Measurements from ENCODE around the gene MYO19. TPM values are rescaled to one million over a fixed set of nuclear protein-coding genes. Genes with fewer than 3 reads are reported as not detected.
"Not testable (repeated sequence)": the region's sequence is repeated elsewhere in the genome, so short reads cannot be mapped to it uniquely, and the experiment has no call there.

The MYO19 gene
- total RNA-seq, 1 experiment from 2014 or later, result 144 TPM

- Histone ChIP-seq H3K4ac (ENCODE audit: low read depth, low read length) (no peak overlapping the region), H2BK15ac (ENCODE audit: low read depth, low read length) (no peak overlapping the region), H2BK120ac (ENCODE audit: low read depth, low read length, poor library complexity, severe bottlenecking) (no peak overlapping the region), H3K23me2 (ENCODE audit: insufficient read length, low read depth, low read length, poor library complexity, severe bottlenecking) (peaks cover 4% of the 10 kb centered on the region), H3K9me3 (ENCODE audit: control insufficient read depth, low read depth, low read length) (no peaks in the 10 kb centered on the region), H2AK5ac (ENCODE audit: insufficient read length, low read length) (no peak overlapping the region), H3K56ac (ENCODE audit: insufficient read length, low read depth, low read length) (no peak overlapping the region), H4K8ac (replicated peaks; ENCODE audit: insufficient read length, low read depth, low read length) (no peak overlapping the region), H3K9ac (ENCODE audit: extremely low read depth, insufficient read length, low read length) (no peak overlapping the region), H2BK5ac (ENCODE audit: insufficient read length, low read length) (no peak overlapping the region), H3K4me1 (ENCODE audit: insufficient read depth, low read length) (no peaks in the 10 kb centered on the region), H4K5ac (ENCODE audit: insufficient read length, low read depth, low read length) (no peak overlapping the region), H3T11ph (ENCODE audit: low read length) (no peak overlapping the region), H3K27ac (ENCODE audit: insufficient read length, low read depth, low read length) (no peak overlapping the region), H3K14ac (ENCODE audit: insufficient read depth, low read length) (no peak overlapping the region), H4K20me1 (ENCODE audit: control insufficient read depth, insufficient read depth, insufficient read length) (no peaks in the 10 kb centered on the region), H4K91ac (ENCODE audit: insufficient read length, low read depth, low read length) (no peak overlapping the region), H3K79me1 (ENCODE audit: insufficient read depth, low read depth, low read length, poor library complexity, severe bottlenecking) (no peaks in the 10 kb centered on the region), H2AFZ (ENCODE audit: low read length) (no peak overlapping the region), H3K79me2 (ENCODE audit: insufficient read depth, low read length) (no peaks in the 10 kb centered on the region; the same call in 1 of the 2 replicates), H2BK12ac (ENCODE audit: insufficient read length, low read depth, low read length) (no peak overlapping the region), H3K23ac (ENCODE audit: insufficient read length, low read depth, low read length) (no peak overlapping the region), H3K18ac (ENCODE audit: insufficient read length, low read depth, low read length) (no peak overlapping the region), H3K27me3 (ENCODE audit: insufficient read depth, low read length) (peaks cover 9% of the 10 kb centered on the region; the same call in 1 of the 2 replicates), H2BK20ac (ENCODE audit: low read depth, low read length, poor library complexity, severe bottlenecking) (no peak overlapping the region), H3K4me2 (ENCODE audit: insufficient read depth, insufficient read length, low read length) (no peak overlapping the region)
- DNase-seq, result no peak
- H3K27me3 Mint-ChIP-seq (ENCODE audit: low read depth), result peaks cover 48% of the 10 kb centered on the region
- H3K4me3 Mint-ChIP-seq, result peak overlapping the region; percentile 56 to 99; a peak in 2 of 5 replicates
- H3K36me3 Mint-ChIP-seq (ENCODE audit: insufficient read depth in 1 of 3, low read depth in 3 of 3), result peaks cover 5 to 13% (median 11%) of the 10 kb centered on the region in 3 experiments
- H3K4me1 Mint-ChIP-seq, result peaks cover 19 to 28% of the 10 kb centered on the region in 2 experiments
- TF ChIP-seq, protein P1, sequence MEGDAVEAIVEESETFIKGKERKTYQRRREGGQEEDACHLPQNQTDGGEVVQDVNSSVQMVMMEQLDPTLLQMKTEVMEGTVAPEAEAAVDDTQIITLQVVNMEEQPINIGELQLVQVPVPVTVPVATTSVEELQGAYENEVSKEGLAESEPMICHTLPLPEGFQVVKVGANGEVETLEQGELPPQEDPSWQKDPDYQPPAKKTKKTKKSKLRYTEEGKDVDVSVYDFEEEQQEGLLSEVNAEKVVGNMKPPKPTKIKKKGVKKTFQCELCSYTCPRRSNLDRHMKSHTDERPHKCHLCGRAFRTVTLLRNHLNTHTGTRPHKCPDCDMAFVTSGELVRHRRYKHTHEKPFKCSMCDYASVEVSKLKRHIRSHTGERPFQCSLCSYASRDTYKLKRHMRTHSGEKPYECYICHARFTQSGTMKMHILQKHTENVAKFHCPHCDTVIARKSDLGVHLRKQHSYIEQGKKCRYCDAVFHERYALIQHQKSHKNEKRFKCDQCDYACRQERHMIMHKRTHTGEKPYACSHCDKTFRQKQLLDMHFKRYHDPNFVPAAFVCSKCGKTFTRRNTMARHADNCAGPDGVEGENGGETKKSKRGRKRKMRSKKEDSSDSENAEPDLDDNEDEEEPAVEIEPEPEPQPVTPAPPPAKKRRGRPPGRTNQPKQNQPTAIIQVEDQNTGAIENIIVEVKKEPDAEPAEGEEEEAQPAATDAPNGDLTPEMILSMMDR (conservative IDR thresholded peaks at IDR 0.05), result no peak
- H3K27ac Mint-ChIP-seq, result no peak overlapping the region
- H3K9me3 Mint-ChIP-seq, result peaks cover 6 to 7% of the 10 kb centered on the region in 2 experiments; a peak in 4 of 5 replicates
- no CpG with 5 or more reads among the region's 8 CpGs for WGBS (ENCODE audit: extremely low coverage, insufficient read length, low lambda C conversion rate)
Measured at GRCh38 chr17:36485027-36485426, 49.6 kb downstream of the MYO19 start.

- H3K4me1 Mint-ChIP-seq, result peaks cover 19 to 28% of the 10 kb centered on the region in 2 experiments
- DNase-seq; H3K14ac ChIP-seq (ENCODE audit: insufficient read depth, low read length); H3K79me1 ChIP-seq (ENCODE audit: insufficient read depth, low read depth, low read length, poor library complexity, severe bottlenecking); H4K5ac ChIP-seq (ENCODE audit: insufficient read length, low read depth, low read length); H3T11ph ChIP-seq (ENCODE audit: low read length); H3K27me3 ChIP-seq (ENCODE audit: insufficient read depth, low read length); H3K9me3 ChIP-seq (ENCODE audit: control insufficient read depth, low read depth, low read length); H2BK5ac ChIP-seq (ENCODE audit: insufficient read length, low read length); H3K4me1 ChIP-seq (ENCODE audit: insufficient read depth, low read length); H4K8ac ChIP-seq (replicated peaks; ENCODE audit: insufficient read length, low read depth, low read length); H3K9me3 Mint-ChIP-seq; H4K91ac ChIP-seq (ENCODE audit: insufficient read length, low read depth, low read length); H3K36me3 Mint-ChIP-seq (ENCODE audit: insufficient read depth in 1 of 3, low read depth in 3 of 3); H3K27ac ChIP-seq (ENCODE audit: insufficient read length, low read depth, low read length); H3K4ac ChIP-seq (ENCODE audit: low read depth, low read length); H3K9ac ChIP-seq (ENCODE audit: extremely low read depth, insufficient read length, low read length); H2BK12ac ChIP-seq (ENCODE audit: insufficient read length, low read depth, low read length); H2BK15ac ChIP-seq (ENCODE audit: low read depth, low read length); H3K27ac Mint-ChIP-seq; H3K23ac ChIP-seq (ENCODE audit: insufficient read length, low read depth, low read length); H2BK120ac ChIP-seq (ENCODE audit: low read depth, low read length, poor library complexity, severe bottlenecking); H3K79me2 ChIP-seq (ENCODE audit: insufficient read depth, low read length); H2BK20ac ChIP-seq (ENCODE audit: low read depth, low read length, poor library complexity, severe bottlenecking); H4K20me1 ChIP-seq (ENCODE audit: control insufficient read depth, insufficient read depth, insufficient read length); H3K4me2 ChIP-seq (ENCODE audit: insufficient read depth, insufficient read length, low read length); H2AK5ac ChIP-seq (ENCODE audit: insufficient read length, low read length); H3K56ac ChIP-seq (ENCODE audit: insufficient read length, low read depth, low read length); H3K23me2 ChIP-seq (ENCODE audit: insufficient read length, low read depth, low read length, poor library complexity, severe bottlenecking); H3K18ac ChIP-seq (ENCODE audit: insufficient read length, low read depth, low read length); H2AFZ ChIP-seq (ENCODE audit: low read length): not testable (repeated sequence)
- H3K4me3 Mint-ChIP-seq, result peak overlapping the region in 1 of 2 experiments; percentile 19; a peak in 1 of 5 replicates
- H3K27me3 Mint-ChIP-seq (ENCODE audit: low read depth), result peaks cover 58% of the 10 kb centered on the region
- no CpG with 5 or more reads among the region's 7 CpGs for WGBS (ENCODE audit: extremely low coverage, insufficient read length, low lambda C conversion rate)
Measured at GRCh38 chr17:36484021-36484420, 50.6 kb downstream of the MYO19 start.
